ENCODE measurements around the gene NT5C2. TPM values are rescaled to one million over a fixed set of nuclear protein-coding genes. Genes with fewer than 3 reads are reported as not detected.

The NT5C2 gene
- 58.8 and 66.5 TPM in 2 replicates for total RNA-seq

DNA sequence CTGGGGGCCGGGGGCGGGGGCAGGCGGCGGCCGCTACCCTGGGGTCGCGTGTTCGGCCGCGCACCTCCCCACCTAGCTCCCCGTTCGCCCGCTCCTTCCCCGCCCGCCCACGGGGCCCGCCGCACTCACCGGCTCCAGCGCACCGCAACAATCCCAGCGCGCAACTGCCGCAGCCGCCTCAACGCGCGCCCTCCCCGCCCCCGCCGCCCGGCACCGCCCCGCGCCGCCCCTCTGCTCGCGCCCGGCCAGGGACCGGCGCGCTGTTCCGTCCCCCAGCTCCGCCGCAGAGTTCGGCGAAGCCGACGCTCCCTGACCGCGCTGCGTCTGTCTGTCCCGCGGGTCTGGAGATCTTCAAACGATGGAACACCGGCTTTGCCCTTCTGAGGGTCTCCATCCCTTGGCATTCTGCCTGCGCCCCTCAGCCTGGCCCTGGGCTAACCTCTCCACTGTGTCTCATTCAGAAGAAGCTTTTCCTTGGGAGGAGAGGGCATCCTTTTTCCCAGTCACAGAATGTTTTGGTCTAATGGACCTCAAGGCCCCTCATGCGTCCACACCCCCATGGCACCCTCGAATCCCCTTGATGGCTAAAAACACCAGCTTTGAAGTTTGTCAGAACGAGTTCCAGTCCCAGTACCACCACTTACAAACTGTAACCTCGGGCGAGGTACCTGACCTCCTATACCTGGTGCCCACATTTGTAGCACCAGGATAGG, at the start of gene NT5C2:
NT5C2 (minus strand) TSS at position 166 of the 713 bp plus-strand sequence. CDS start 18,314 bp downstream, outside the sequence.

Other genes with a start within 250 kb of the NT5C2 start
- 0.16 TPM in 1 of 2 replicates, not detected in the other for gene RPEL1, start 52.6 kb upstream of the NT5C2 start, total RNA-seq
- gene INA, start 83.9 kb upstream of the NT5C2 start, total RNA-seq, result 12.8 and 13.0 TPM in 2 replicates
- gene PCGF6, start 157.9 kb upstream of the NT5C2 start, total RNA-seq, result 10.4 and 11.8 TPM in 2 replicates
- 1.9 and 2.4 TPM in 2 replicates for gene TAF5, start 174.7 kb upstream of the NT5C2 start, total RNA-seq
- gene ATP5MK, start 203.2 kb upstream of the NT5C2 start, total RNA-seq, result 116 and 154 TPM in 2 replicates
- gene PDCD11, start 203.4 kb upstream of the NT5C2 start, total RNA-seq, result 30.4 and 36.7 TPM in 2 replicates

All from hair follicle dermal papilla cell (primary cell).